ENCODE data around the gene CIZ1.

The CIZ1 gene

GRCh38 chr9:128169925-128170324 lies 21.4 kb downstream of the CIZ1 start:
- no peak overlapping the region for H3K4me3 ChIP-seq (ENCODE audit: low read depth, low read length)
- no peak for TF ChIP-seq CTCF (IDR thresholded peaks at IDR 0.05; ENCODE audit: low read depth, low read length)

GRCh38 chr9:128169492-128169891 lies 21.9 kb downstream of the CIZ1 start:
- no peak overlapping the region for H3K4me3 ChIP-seq (ENCODE audit: low read depth, low read length)
- TF ChIP-seq CTCF (IDR thresholded peaks at IDR 0.05; ENCODE audit: low read depth, low read length), result no peak

GRCh38 chr9:128168731-128169308 lies 22.6 kb downstream of the CIZ1 start:
- TF ChIP-seq CTCF (IDR thresholded peaks at IDR 0.05; ENCODE audit: low read depth, low read length), result no peak
- H3K4me3 ChIP-seq (ENCODE audit: low read depth, low read length), result no peak overlapping the region

GRCh38 chr9:128167209-128167608 lies 24.2 kb downstream of the CIZ1 start:
- no peak for TF ChIP-seq CTCF (IDR thresholded peaks at IDR 0.05; ENCODE audit: low read depth, low read length)
- H3K4me3 ChIP-seq (ENCODE audit: low read depth, low read length), result no peak overlapping the region

- no peak overlapping the region for H3K4me3 ChIP-seq (ENCODE audit: low read depth, low read length)
- TF ChIP-seq CTCF (IDR thresholded peaks at IDR 0.05; ENCODE audit: low read depth, low read length), result no peak
Observed at GRCh38 chr9:128166169-128166568, 25.2 kb downstream of the CIZ1 start.

GRCh38 chr9:128164307-128164885 lies 27.0 kb downstream of the CIZ1 start:
- no peak for TF ChIP-seq CTCF (IDR thresholded peaks at IDR 0.05; ENCODE audit: low read depth, low read length)
- no peak overlapping the region for H3K4me3 ChIP-seq (ENCODE audit: low read depth, low read length)

- TF ChIP-seq CTCF (IDR thresholded peaks at IDR 0.05; ENCODE audit: low read depth, low read length), result no peak
- H3K4me3 ChIP-seq (ENCODE audit: low read depth, low read length), result no peak overlapping the region
Observed at GRCh38 chr9:128163523-128164306, 27.7 kb downstream of the CIZ1 start.
